CD4-positive, CD25-positive, alpha-beta regulatory T cell (primary cell): ENCODE measurements around the gene SIGLEC11. TPM values are rescaled to one million over a fixed set of nuclear protein-coding genes. Genes with fewer than 3 reads are reported as not detected.

Experiments used
- ATAC-seq, 2 donors: fragments of 150-1000 bp; cut with Tn5 transposase; one replicate each; pipeline ENCODE4 v1.10.0; 2021; ENCODE audit warnings: low read depth in 2 of 2, moderate number of reproducible peaks in 2 of 2, moderate library complexity in 1 of 2
- DNase-seq, 3 donors: peaks; one replicate each; pipeline versions ENCODE4 v3.0.0 to v3.0.0-alpha.2; 2012 to 2022; ENCODE audit warnings: mixed read lengths in 1 of 3
- H3K27ac ChIP-seq: one replicate; pipeline ENCODE4 v1.7.0; 2013; ENCODE audit warnings: mild to moderate bottlenecking, low read length; ENCODE audit not compliant: insufficient read depth, poor library complexity, severe bottlenecking
- H3K27me3 ChIP-seq: one replicate; pipeline ENCODE4 v1.7.0; 2013; ENCODE audit warnings: low read length; ENCODE audit not compliant: control insufficient read depth, insufficient read depth
- H3K36me3 ChIP-seq: one replicate; pipeline ENCODE4 v1.7.0; 2013; ENCODE audit warnings: mild to moderate bottlenecking, low read length, moderate library complexity; ENCODE audit not compliant: control insufficient read depth, insufficient read depth
- H3K4me1 ChIP-seq: 2 replicates; pipeline ENCODE4 v1.7.0; 2013; ENCODE audit warnings: mild to moderate bottlenecking, low read length; ENCODE audit not compliant: insufficient read depth, control insufficient read depth, poor library complexity, severe bottlenecking
- H3K4me3 ChIP-seq: one replicate; pipeline ENCODE4 v1.7.0; 2013; ENCODE audit warnings: low read depth, mild to moderate bottlenecking, low read length, moderate library complexity
- H3K9me3 ChIP-seq, 2 experiments: 1 replicate in 1 of 2; 2 replicates in 1 of 2; pipeline ENCODE4 v1.7.0; 2013; ENCODE audit warnings: low read length in 2 of 2, mild to moderate bottlenecking in 1 of 2, moderate library complexity in 1 of 2; ENCODE audit not compliant: control insufficient read depth in 2 of 2
- H3K27ac Mint-ChIP-seq, 3 donors: one replicate each; pipeline ENCODE4 v1.8.0; 2020 to 2022; ENCODE audit warnings: mild to moderate bottlenecking in 3 of 3, mixed read lengths in 3 of 3, moderate library complexity in 2 of 3
- H3K27me3 Mint-ChIP-seq: one replicate; pipeline ENCODE4 v1.8.0; 2022; ENCODE audit warnings: mild to moderate bottlenecking, mixed read lengths
- H3K36me3 Mint-ChIP-seq: one replicate; pipeline ENCODE4 v1.8.0; 2020; ENCODE audit warnings: mixed read lengths
- H3K4me1 Mint-ChIP-seq, 4 donors: one replicate each; pipeline ENCODE4 v1.8.0; 2020 to 2022; ENCODE audit warnings: mixed read lengths in 4 of 4, mild to moderate bottlenecking in 1 of 4
- H3K4me3 Mint-ChIP-seq, 4 donors: one replicate each; pipeline ENCODE4 v1.8.0; 2020 to 2022; ENCODE audit warnings: mild to moderate bottlenecking in 4 of 4, mixed read lengths in 4 of 4, moderate library complexity in 3 of 4
- H3K9me3 Mint-ChIP-seq, 7 donors: one replicate each; pipeline ENCODE4 v1.8.0; 2020 to 2022; ENCODE audit warnings: mixed read lengths in 7 of 7, mild to moderate bottlenecking in 3 of 7, moderate library complexity in 2 of 7
- polyA plus RNA-seq, 4 donors: library from polyadenylated mRNA; unstranded; fragments of 300-500 nt; fragmentation: Illumina TruSeq; gene quantifications; one replicate each; pipeline ENCODE4 v1.2.3, GENCODE V29; 2021
- total RNA-seq: library from RNA; stranded (reverse); gene quantifications from one replicate; pipeline ENCODE4 v1.2.3, GENCODE V29; 2022

Gene SIGLEC11
- total and polyA plus RNA-seq, 5 donors from 2014 or later: not detected

GRCh38 chr19:49978324-49978723 is 17.4 kb upstream of the SIGLEC11 start:
- DNase-seq (no peak), ATAC-seq (no peak)
- Histone ChIP-seq H3K36me3 (peaks cover 48% of the 10 kb centered on the region), H3K27me3 (no peaks in the 10 kb centered on the region), H3K9me3 (no peaks in the 10 kb centered on the region), H3K4me1 (no peaks in the 10 kb centered on the region), H3K27ac (no peak overlapping the region), H3K4me3 (no peak overlapping the region)
- H3K36me3 Mint-ChIP-seq: peaks cover 22% of the 10 kb centered on the region
- no peaks in the 10 kb centered on the region for H3K27me3 Mint-ChIP-seq
- no peak overlapping the region for H3K4me3 Mint-ChIP-seq
- H3K27ac Mint-ChIP-seq: no peak overlapping the region
- peaks cover 0 to 3% (median under 1%) of the 10 kb centered on the region in 4 donors for H3K4me1 Mint-ChIP-seq
- no peaks in the 10 kb centered on the region for H3K9me3 Mint-ChIP-seq

- Histone ChIP-seq H3K27ac (no peak overlapping the region), H3K4me3 (no peak overlapping the region), H3K27me3 (no peaks in the 10 kb centered on the region), H3K9me3 (no peaks in the 10 kb centered on the region), H3K36me3 (peaks cover 48% of the 10 kb centered on the region), H3K4me1 (no peaks in the 10 kb centered on the region)
- DNase-seq (no peak), ATAC-seq (no peak)
- Mint-ChIP-seq H3K36me3 (peaks cover 22% of the 10 kb centered on the region), H3K4me3 (no peak overlapping the region), H3K4me1 (peaks cover 0 to 3% (median under 1%) of the 10 kb centered on the region in 4 donors), H3K27me3 (no peaks in the 10 kb centered on the region), H3K9me3 (no peaks in the 10 kb centered on the region), H3K27ac (no peak overlapping the region)
Observed at GRCh38 chr19:49977881-49978280, 16.9 kb upstream of the SIGLEC11 start.

GRCh38 chr19:49977076-49977475 is 16.1 kb upstream of the SIGLEC11 start:
- no peaks in the 10 kb centered on the region for H3K9me3 ChIP-seq
- H3K4me3 ChIP-seq: no peak overlapping the region
- H3K27me3 ChIP-seq: no peaks in the 10 kb centered on the region
- H3K4me1 ChIP-seq: no peaks in the 10 kb centered on the region
- peaks cover 48% of the 10 kb centered on the region for H3K36me3 ChIP-seq
- no peak overlapping the region for H3K4me3 Mint-ChIP-seq
- H3K27ac ChIP-seq: no peak overlapping the region
- H3K9me3 Mint-ChIP-seq: no peaks in the 10 kb centered on the region
- H3K36me3 Mint-ChIP-seq: peaks cover 20% of the 10 kb centered on the region
- DNase-seq (no peak), ATAC-seq (no peak)
- H3K4me1 Mint-ChIP-seq: peaks cover 0 to 3% (median 0%) of the 10 kb centered on the region in 4 donors
- no peaks in the 10 kb centered on the region for H3K27me3 Mint-ChIP-seq
- no peak overlapping the region for H3K27ac Mint-ChIP-seq

GRCh38 chr19:49976496-49976895 is 15.5 kb upstream of the SIGLEC11 start:
- Mint-ChIP-seq H3K36me3 (peaks cover 14% of the 10 kb centered on the region), H3K27me3 (no peaks in the 10 kb centered on the region)

GRCh38 chr19:49975051-49975450 is 14.1 kb upstream of the SIGLEC11 start:
- H3K4me3 ChIP-seq: no peak overlapping the region
- no peaks in the 10 kb centered on the region for H3K9me3 ChIP-seq
- no peak for ATAC-seq
- H3K27me3 ChIP-seq: no peaks in the 10 kb centered on the region
- Mint-ChIP-seq H3K27me3 (no peaks in the 10 kb centered on the region), H3K27ac (no peak overlapping the region), H3K9me3 (no peaks in the 10 kb centered on the region), H3K36me3 (peaks cover 13% of the 10 kb centered on the region), H3K4me1 (peaks cover 0 to 3% (median 0%) of the 10 kb centered on the region in 4 donors), H3K4me3 (no peak overlapping the region)
- H3K36me3 ChIP-seq: peaks cover 37% of the 10 kb centered on the region
- H3K4me1 ChIP-seq: no peaks in the 10 kb centered on the region
- no peak overlapping the region for H3K27ac ChIP-seq
- DNase-seq: no peak

More at GRCh38 chr19:49976496-49976895, 15.5 kb upstream of the SIGLEC11 start:
- Histone ChIP-seq H3K27ac (no peak overlapping the region), H3K4me3 (no peak overlapping the region), H3K4me1 (no peaks in the 10 kb centered on the region), H3K27me3 (no peaks in the 10 kb centered on the region), H3K9me3 (no peaks in the 10 kb centered on the region), H3K36me3 (peaks cover 42% of the 10 kb centered on the region)
- no peak for DNase-seq
- H3K27ac Mint-ChIP-seq: no peak overlapping the region
- no peak for ATAC-seq
- H3K9me3 Mint-ChIP-seq: no peaks in the 10 kb centered on the region
- H3K4me3 Mint-ChIP-seq: no peak overlapping the region
- peaks cover 0 to 3% (median 0%) of the 10 kb centered on the region in 4 donors for H3K4me1 Mint-ChIP-seq

GRCh38 chr19:49973987-49974386 is 13.0 kb upstream of the SIGLEC11 start:
- Mint-ChIP-seq H3K4me3 (no peak overlapping the region), H3K27me3 (no peaks in the 10 kb centered on the region), H3K4me1 (peaks cover 0 to 3% (median 0%) of the 10 kb centered on the region in 4 donors), H3K9me3 (no peaks in the 10 kb centered on the region), H3K27ac (no peak overlapping the region), H3K36me3 (peaks cover 13% of the 10 kb centered on the region)
- Histone ChIP-seq H3K9me3 (no peaks in the 10 kb centered on the region), H3K4me1 (no peaks in the 10 kb centered on the region), H3K27ac (no peak overlapping the region), H3K36me3 (peaks cover 30% of the 10 kb centered on the region), H3K4me3 (no peak overlapping the region), H3K27me3 (no peaks in the 10 kb centered on the region)
- DNase-seq: no peak
- ATAC-seq: no peak

- Mint-ChIP-seq H3K27ac (peak overlapping the region in 1 of 3 donors; percentile 75), H3K27me3 (peaks cover 6% of the 10 kb centered on the region), H3K9me3 (no peaks in the 10 kb centered on the region), H3K4me3 (no peak overlapping the region), H3K36me3 (peaks cover 13% of the 10 kb centered on the region), H3K4me1 (peaks cover 0 to 3% (median 0%) of the 10 kb centered on the region in 4 donors)
- H3K27me3 ChIP-seq: no peaks in the 10 kb centered on the region
- ATAC-seq (no peak), DNase-seq (no peak)
- H3K4me3 ChIP-seq: no peak overlapping the region
- H3K27ac ChIP-seq: no peak overlapping the region
- H3K9me3 ChIP-seq: no peaks in the 10 kb centered on the region
- no peaks in the 10 kb centered on the region for H3K4me1 ChIP-seq
- peaks cover 21% of the 10 kb centered on the region for H3K36me3 ChIP-seq
Observed at GRCh38 chr19:49972841-49973240, 11.9 kb upstream of the SIGLEC11 start.

GRCh38 chr19:49971991-49972411 is 11.0 kb upstream of the SIGLEC11 start:
- H3K4me1 Mint-ChIP-seq: peaks cover 0 to 3% (median 0%) of the 10 kb centered on the region in 4 donors
- H3K27ac ChIP-seq: no peak overlapping the region
- H3K4me1 ChIP-seq: no peaks in the 10 kb centered on the region
- no peaks in the 10 kb centered on the region for H3K27me3 ChIP-seq
- no peak overlapping the region for H3K4me3 Mint-ChIP-seq
- H3K36me3 Mint-ChIP-seq: peaks cover 12% of the 10 kb centered on the region
- no peaks in the 10 kb centered on the region for H3K9me3 ChIP-seq
- no peak overlapping the region for H3K27ac Mint-ChIP-seq
- no peak for ATAC-seq
- H3K36me3 ChIP-seq: peaks cover 12% of the 10 kb centered on the region
- DNase-seq: no peak
- H3K9me3 Mint-ChIP-seq: no peaks in the 10 kb centered on the region
- no peak overlapping the region for H3K4me3 ChIP-seq
- H3K27me3 Mint-ChIP-seq: peaks cover 6% of the 10 kb centered on the region
